Measurements from ENCODE around the gene PRKAG2. TPM values are rescaled to one million over a fixed set of nuclear protein-coding genes. Genes with fewer than 3 reads are reported as not detected.

Gene PRKAG2
- total and polyA plus RNA-seq, 2 of the 13 experiments (the other 11 are each of a cell fraction or from before 2014, with no cell fraction given) = 0.90 to 1.3 TPM

DNA sequence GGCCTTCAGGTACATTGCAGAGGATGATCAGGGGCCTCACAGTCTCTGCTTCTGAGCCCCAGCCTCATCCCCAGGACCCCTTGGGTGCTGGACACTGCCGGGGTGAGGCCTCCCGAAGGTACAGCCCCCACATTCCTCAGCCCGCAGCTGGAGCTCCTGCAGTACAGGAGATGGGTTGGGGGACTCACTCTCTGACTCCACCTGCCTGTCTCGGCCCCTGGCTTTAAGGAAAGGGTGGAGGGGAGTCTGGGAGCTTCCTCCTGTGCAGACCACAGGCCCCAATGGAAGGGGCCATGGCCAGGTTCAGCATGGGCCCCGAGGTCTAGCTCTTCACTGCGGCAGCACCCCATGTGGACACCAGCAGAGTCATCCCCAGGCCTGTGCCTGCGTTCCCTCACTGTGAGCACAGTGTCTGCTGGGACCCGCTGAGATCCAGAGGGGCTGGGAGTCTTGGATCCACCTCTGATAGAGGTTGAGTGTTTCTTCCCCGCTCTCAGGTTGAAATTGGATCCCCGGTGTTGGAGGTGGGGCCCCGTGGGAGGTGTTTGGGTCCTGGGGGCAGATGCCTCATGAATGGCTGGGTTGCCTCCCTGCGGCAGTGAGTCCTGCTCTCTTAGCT, 99.9 kb downstream of the PRKAG2 start:
- 47% methylated on average over 3 of the region's 12 CpGs for WGBS (ENCODE audit: low lambda C conversion rate)
- FAIRE-seq (no peak), ATAC-seq (no peak), DNase-seq (ENCODE audit: low spot score) (no peak)
- Histone ChIP-seq H4K20me1 (ENCODE audit: insufficient read depth, low read length) (no peaks in the 10 kb centered on the region), H3K27ac (ENCODE audit: extremely low read length, insufficient read depth, low read length) (no peak overlapping the region), H3K4me1 (ENCODE audit: insufficient read depth, low read length) (no peaks in the 10 kb centered on the region), H3K36me3 (replicated peaks in 1 of 2; ENCODE audit: control insufficient read depth in 1 of 2, insufficient read depth in 2 of 2, low read length in 2 of 2) (no peaks in the 10 kb centered on the region), H3K4me3 (replicated peaks in 1 of 3; ENCODE audit: insufficient read depth in 1 of 3, low read depth in 2 of 3, low read length in 3 of 3) (no peak overlapping the region), H2AFZ (ENCODE audit: low read length) (no peak overlapping the region), H3K4me2 (ENCODE audit: low read depth, low read length) (no peak overlapping the region), H3K9me3 (ENCODE audit: low read length) (no peaks in the 10 kb centered on the region), H3K79me2 (ENCODE audit: insufficient read depth, low read length) (no peaks in the 10 kb centered on the region), H3K27me3 (ENCODE audit: control insufficient read depth in 1 of 2, insufficient read depth in 2 of 2, low read length in 2 of 2) (peaks cover 4 to 16% of the 10 kb centered on the region in 2 experiments; a peak in 3 of 5 replicates), H3K9ac (ENCODE audit: insufficient read depth, low read depth, low read length) (no peak overlapping the region)
- no TSS peak for BruUV-seq (replicated peaks)
- ChIA-PET CTCF (ENCODE audit: low intra/inter-chr PET ratio, low total read pairs) (no interaction called here), POLR2A (no interaction called here)
- intact Hi-C loops (cut with micrococcal nuclease; ENCODE audit: unreplicated experiment) (no loop called here), in situ Hi-C loops (cut with HindIII; ENCODE audit: extremely low pct_ligation_motif_present, low pct_unique_long_range_greater_than_20kb) (no loop called here)
- TF ChIP-seq GATAD2A (CRISPR knock-in tag; IDR thresholded peaks at IDR 0.05) (no peak), ZNF468 (CRISPR knock-in tag; IDR thresholded peaks at IDR 0.05) (no peak), PHB2 (IDR thresholded peaks at IDR 0.05; ENCODE audit: partially characterized antibody) (no peak), ZC3H13 (CRISPR knock-in tag; IDR thresholded peaks at IDR 0.05) (no peak), ZNF335 (CRISPR knock-in tag; IDR thresholded peaks at IDR 0.05) (no peak), ZHX2 (IDR thresholded peaks at IDR 0.05; ENCODE audit: low read depth) (no peak), ZHX2 (CRISPR knock-in tag; IDR thresholded peaks at IDR 0.05; ENCODE audit: borderline replicate concordance) (no peak), ELF4 (CRISPR knock-in tag; IDR thresholded peaks at IDR 0.05; ENCODE audit: borderline replicate concordance) (no peak)
- TF ChIP-seq, protein P1, sequence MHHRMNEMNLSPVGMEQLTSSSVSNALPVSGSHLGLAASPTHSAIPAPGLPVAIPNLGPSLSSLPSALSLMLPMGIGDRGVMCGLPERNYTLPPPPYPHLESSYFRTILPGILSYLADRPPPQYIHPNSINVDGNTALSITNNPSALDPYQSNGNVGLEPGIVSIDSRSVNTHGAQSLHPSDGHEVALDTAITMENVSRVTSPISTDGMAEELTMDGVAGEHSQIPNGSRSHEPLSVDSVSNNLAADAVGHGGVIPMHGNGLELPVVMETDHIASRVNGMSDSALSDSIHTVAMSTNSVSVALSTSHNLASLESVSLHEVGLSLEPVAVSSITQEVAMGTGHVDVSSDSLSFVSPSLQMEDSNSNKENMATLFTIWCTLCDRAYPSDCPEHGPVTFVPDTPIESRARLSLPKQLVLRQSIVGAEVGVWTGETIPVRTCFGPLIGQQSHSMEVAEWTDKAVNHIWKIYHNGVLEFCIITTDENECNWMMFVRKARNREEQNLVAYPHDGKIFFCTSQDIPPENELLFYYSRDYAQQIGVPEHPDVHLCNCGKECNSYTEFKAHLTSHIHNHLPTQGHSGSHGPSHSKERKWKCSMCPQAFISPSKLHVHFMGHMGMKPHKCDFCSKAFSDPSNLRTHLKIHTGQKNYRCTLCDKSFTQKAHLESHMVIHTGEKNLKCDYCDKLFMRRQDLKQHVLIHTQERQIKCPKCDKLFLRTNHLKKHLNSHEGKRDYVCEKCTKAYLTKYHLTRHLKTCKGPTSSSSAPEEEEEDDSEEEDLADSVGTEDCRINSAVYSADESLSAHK (CRISPR knock-in tag; IDR thresholded peaks at IDR 0.05; ENCODE audit: borderline replicate concordance) = no peak
